Measurements from ENCODE around the gene RBM20.
A peak's percentile ranks its signal among the peaks of the same experiment; 100 is the strongest.
"Not testable (repeated sequence)": the region's sequence is repeated elsewhere in the genome, so short reads cannot be mapped to it uniquely, and the experiment has no call there.

The RBM20 gene

DNA sequence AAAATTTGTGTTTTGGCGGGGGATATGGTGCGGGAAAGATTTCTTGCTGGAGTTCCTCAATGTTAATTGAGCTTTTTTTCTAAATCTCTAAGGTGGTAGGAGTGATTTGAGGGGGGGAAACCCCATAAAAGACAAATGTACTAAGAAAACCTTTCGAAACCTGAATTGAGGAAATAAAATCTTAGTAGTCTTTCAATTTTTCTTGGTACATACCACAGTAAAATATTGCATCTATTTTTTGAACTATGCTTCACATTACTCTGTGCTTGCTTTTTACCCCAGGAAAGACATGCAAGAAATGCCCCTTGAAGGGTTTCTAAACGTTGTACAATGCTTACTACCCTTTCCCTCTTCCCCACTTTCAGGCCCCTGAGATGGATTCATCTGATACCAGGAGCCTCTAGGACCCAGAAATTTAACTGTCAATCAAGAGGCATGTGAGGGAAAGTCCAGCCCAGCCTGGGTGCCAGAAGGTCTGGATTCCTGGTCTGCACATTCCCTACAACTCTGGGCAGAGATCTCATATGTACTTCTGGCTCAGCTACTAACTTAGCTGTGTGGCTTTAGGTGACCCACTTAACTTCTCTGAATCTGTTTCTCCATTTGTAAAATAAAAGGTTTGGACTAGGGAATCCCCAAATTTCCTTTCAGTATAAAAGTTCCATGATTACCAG, 221.8 kb downstream of the RBM20 start:
- no peak for DNase-seq

DNA sequence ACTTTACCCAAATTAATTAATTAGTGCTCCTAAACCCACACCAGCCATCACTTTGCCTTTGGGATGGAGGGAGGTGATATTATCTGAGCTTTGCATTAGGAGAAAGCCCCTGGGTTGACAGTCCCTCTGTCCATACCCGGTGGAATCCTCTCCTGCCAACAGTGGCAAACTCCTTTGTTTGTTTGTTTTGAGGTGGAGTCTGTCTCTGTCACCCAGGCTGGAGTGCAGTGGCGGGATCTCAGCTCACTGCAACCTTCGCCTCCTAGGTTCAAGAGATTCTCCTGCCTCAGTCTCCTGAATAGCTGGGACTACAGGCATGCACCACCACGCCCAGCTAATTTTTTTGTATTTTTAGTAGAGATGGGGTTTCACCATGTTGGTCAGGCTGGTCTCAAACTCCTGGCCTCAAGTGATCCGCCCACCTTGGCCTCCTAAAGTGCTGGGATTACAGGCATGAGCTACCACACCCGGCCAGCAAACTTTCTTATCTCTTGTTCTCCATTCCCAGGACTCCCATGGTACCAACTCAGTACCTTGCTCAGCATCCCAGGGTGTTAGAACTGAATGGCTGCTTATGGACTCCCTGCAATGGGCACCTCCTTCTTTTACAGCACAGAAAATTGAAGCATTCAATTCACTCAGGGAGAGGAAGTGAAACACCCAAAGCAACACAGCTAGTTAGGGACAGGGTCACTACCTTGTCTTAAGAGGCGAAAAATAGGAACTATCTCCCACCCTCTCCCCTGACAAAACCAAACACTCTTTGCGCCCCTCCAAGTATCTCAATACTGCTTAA, 223.1 kb downstream of the RBM20 start:
- not testable (repeated sequence) for DNase-seq

DNA sequence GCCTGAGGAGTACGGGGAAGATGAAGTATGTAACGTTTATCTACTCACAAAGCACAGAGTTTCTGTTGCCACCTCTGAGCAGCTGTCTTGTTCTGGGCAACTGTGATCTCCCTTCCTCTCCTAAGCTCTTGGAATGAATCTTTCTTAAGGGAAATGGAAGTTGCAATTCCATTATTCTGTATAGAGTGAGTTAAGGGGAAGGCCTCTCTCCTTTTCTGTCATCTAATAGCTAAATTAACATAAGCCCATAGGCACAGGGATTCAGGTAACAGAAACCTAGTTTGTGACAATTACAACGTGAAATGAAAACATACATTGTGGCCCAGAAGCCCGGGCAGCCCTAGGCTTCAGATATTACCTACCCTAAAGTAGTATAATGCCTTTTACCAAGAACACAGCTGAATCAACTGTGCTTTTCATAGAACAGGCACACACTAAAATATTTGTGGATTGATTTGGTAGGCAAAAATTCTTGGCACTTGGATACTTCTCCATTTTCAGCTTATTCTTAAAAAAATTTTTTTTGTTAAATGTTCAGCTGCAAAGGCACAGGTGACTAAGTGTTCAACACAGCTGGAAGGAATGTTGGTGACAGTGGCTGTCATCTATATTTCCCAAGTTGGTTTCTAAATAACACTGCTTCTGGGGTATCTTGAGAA, 223.8 kb downstream of the RBM20 start:
- DNase-seq: no peak

GRCh38 chr10:110868981-110869380, 224.8 kb downstream of the RBM20 start:
- DNase-seq: no peak

- DNase-seq: no peak
Measured at GRCh38 chr10:110870823-110871297, 226.7 kb downstream of the RBM20 start.

DNA sequence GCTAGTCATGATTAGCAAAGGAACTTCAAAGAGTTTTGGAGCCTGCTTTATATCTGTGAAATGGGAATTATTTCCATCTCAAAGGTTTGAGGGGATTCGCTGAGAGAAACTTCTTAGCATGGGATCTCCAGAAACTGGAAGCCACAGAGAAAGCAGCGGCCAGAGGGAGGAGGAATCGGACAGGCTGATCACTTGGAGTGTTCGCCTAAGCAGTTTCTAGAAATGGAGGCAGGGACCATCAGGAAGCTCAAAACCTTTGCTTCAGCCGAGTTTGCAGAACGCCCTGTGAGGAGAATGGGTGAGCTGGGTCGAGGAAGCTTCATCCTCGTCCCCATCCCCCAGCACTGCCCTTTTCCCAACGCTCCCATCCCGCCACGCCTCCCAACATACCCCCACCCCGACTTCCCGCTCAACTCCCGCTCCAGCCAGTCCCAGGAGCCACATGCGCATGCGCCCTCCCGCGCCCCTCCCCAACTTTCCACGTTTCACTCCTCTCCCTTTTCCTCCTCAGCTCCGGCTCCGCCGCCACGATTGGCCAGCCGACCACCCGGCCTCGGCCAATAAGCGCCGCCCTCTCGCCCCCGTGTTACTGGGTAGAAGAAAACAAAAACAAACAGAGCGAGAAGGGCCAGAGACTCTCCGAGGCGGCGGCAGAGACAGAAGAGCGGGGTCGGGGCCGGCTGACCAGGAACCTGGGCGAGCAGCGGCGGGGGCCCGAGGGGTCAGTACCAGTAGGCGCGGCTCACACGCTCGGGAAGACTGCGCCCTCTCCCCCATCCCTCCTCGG, 227.4 kb downstream of the RBM20 start, which contains the start of gene PDCD4:
Gene PDCD4 (plus strand): TSS at position 631 of the 787 bp plus-strand sequence. CDS start 4,100 bp downstream, outside the sequence.
- DNase-seq: peak; percentile 72 to 100 (median 98)

- DNase-seq: peak in 46 of 56 donors; percentile 30 to 87 (median 68)
Measured at GRCh38 chr10:110872145-110872983, 228.2 kb downstream of the RBM20 start.

GRCh38 chr10:110872984-110873923, 229.1 kb downstream of the RBM20 start:
- no peak for DNase-seq

- no peak for DNase-seq
Measured at GRCh38 chr10:110873951-110874350, 229.8 kb downstream of the RBM20 start.

DNA sequence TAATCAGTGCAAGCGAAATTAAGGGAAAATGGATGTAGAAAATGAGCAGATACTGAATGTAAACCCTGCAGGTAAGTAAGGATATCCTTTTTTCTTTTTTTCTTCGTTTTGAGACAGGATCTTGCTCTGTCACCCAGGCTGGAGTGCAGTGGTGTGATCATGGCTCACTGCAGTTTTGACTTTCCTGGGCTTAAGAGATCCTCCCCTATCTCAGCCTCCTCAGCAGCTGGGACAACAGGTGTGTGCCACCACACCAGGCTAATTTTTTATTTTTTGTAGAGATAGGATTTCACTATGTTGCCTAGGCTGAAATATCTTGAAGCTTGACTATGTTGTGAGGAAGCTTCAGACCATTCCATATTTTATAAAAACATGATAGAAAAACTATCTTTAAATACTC, 231.9 kb downstream of the RBM20 start:
- DNase-seq: no peak

GRCh38 chr10:110876788-110877187, 232.7 kb downstream of the RBM20 start:
- DNase-seq: no peak

- no peak for DNase-seq
Measured at GRCh38 chr10:110880012-110880411, 235.9 kb downstream of the RBM20 start.

DNA sequence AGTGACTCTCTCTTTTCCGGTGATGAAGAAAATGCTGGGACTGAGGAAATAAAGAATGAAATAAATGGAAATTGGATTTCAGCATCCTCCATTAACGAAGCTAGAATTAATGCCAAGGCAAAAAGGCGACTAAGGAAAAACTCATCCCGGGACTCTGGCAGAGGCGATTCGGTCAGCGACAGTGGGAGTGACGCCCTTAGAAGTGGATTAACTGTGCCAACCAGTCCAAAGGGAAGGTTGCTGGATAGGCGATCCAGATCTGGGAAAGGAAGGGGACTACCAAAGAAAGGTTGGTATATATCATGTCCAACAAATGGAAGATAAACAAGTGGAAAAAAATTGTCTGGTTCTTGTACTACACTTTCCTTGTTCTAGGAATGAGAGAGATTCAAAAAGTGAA, 237.1 kb downstream of the RBM20 start:
- no peak for DNase-seq

DNA sequence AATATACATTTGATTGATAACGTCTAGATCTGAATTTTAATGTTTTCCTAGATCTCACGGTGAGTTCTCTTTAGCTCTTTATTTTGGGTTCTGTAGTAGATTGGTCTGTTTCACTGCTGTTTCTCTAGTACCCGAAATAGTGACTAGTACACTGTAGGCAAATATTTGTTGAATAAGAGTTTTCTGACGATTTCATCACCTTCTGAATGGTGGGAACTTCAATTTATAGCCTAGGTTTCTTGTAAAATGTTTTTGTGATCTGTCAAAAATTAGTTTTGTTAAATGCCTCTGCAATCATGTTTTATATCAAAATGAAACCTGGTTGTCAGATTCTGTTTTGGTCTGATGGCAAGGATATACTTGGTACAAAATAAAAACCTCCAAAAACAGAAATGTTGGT, 237.8 kb downstream of the RBM20 start:
- DNase-seq: no peak

DNA sequence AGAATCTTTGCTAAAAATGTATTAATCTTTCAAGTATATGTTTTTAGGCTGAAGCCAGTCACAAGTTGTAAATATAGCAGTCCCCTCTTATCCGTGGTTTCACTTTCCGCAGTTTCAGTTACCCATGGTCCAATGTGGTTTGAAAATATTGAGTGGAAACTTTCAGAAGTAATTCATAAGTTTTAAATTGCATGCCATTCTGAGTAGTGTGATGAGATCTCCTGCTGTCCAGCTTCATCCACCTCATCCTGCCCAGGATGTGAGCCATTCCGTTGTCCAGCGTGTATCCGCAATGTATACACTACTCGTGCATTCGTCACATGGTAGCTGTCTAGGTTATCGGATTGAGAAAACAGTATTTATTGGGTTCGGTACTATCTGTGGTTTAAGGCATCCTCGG, 239.8 kb downstream of the RBM20 start:
- no peak for DNase-seq

DNA sequence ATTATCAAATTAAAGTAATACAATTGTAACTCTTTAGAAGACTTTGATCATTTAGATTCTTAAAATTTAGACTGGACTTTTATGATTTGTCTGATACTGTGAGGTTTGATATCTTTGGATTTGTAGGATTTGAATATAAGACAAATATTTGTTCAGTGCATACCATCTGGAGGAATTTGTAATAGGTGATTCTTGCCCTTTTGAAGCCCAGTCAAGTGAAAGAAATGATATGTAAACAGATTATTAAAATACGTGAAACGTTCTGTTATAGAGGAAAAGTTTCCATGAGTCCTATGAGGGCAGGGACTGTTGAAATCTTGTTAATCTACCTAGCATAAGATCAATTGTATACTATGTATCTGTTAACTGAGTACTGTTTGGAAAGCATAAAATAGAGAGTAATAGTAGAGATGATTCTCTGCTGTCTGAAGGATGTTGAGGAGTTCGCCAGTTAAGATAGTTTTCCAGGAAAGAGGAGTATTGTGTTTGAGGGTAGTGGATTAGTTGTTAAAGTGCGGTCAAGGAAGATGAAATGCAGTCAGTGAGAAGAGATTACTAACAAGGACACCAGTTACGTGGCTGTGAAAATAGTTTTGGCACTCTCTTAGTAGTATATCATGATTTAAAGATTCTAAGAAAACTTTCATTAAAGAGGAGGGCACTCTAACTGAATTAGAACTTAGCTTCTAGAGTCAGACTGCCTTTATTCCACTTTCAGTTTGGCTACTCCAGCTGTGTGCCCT, 242.0 kb downstream of the RBM20 start:
- DNase-seq: no peak

- DNase-seq: no peak
Measured at GRCh38 chr10:110887560-110887959, 243.4 kb downstream of the RBM20 start.
